Measurements from ENCODE around the gene SPINK5.
"Not testable (repeated sequence)": the region's sequence is repeated elsewhere in the genome, so short reads cannot be mapped to it uniquely, and the experiment has no call there.

Gene SPINK5, protein sequence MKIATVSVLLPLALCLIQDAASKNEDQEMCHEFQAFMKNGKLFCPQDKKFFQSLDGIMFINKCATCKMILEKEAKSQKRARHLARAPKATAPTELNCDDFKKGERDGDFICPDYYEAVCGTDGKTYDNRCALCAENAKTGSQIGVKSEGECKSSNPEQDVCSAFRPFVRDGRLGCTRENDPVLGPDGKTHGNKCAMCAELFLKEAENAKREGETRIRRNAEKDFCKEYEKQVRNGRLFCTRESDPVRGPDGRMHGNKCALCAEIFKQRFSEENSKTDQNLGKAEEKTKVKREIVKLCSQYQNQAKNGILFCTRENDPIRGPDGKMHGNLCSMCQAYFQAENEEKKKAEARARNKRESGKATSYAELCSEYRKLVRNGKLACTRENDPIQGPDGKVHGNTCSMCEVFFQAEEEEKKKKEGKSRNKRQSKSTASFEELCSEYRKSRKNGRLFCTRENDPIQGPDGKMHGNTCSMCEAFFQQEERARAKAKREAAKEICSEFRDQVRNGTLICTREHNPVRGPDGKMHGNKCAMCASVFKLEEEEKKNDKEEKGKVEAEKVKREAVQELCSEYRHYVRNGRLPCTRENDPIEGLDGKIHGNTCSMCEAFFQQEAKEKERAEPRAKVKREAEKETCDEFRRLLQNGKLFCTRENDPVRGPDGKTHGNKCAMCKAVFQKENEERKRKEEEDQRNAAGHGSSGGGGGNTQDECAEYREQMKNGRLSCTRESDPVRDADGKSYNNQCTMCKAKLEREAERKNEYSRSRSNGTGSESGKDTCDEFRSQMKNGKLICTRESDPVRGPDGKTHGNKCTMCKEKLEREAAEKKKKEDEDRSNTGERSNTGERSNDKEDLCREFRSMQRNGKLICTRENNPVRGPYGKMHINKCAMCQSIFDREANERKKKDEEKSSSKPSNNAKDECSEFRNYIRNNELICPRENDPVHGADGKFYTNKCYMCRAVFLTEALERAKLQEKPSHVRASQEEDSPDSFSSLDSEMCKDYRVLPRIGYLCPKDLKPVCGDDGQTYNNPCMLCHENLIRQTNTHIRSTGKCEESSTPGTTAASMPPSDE

GRCh38 chr5:148063861-148064260, at the start of gene SPINK5:
SPINK5 (plus strand) TSS chr5:148063980; CDS start chr5:148064045, 65 bp downstream.
- DNase-seq, result no peak

DNA sequence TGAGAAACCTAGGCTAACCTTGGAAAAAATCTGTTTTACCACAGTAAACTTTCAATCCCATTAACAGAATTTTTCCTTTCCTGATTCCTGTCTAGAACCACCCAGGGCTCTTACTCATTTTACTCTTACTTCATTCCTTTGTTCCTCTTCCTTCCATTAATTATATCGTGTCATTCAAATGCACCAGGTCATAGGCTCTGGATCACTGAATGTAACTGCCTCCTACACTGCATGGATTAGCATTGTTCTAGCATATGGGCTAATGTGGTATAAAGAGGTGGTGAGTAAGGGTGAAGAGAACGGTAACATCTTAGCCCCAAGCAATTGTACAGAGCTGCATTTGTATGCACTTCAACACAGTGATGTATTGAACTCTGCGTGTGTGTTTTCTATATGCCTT, 49.5 kb upstream of the SPINK5 start:
- no peak for DNase-seq

DNA sequence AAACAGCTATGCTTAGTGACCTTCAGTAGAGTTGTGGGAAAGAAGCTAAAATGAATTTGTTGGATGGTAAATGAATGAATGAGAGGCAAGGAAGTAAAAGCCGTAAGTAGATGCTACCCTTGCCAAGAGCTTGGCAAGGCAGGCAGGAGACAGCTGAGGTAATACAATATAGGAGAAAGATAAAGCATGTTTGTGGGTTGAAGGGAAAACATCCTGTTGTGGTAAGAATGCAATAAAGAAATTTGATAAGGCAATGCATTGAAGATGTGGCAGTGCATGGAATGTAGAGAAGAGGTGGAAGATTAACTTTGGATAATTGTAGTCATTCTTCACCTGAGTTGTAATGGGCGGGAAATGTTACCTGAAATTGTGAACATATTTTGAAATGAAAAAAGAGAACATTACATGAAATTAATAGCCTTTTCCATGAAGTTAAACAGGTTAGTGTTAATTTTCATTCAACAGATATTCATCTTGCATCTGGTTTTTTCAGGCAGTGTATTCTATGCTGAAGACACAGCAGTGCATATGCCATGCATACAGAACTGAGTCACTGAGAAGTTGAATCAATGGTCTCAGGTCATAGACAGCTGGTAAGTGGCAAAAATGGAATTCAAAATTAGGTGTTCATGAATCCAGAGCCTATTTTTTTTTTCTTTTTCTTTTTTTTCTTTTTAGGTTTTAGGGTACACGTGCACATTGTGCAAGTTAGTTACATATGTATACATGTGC, 43.4 kb upstream of the SPINK5 start:
- DNase-seq, result no peak

GRCh38 chr5:148027505-148027904, 36.3 kb upstream of the SPINK5 start:
- no peak for DNase-seq

DNA sequence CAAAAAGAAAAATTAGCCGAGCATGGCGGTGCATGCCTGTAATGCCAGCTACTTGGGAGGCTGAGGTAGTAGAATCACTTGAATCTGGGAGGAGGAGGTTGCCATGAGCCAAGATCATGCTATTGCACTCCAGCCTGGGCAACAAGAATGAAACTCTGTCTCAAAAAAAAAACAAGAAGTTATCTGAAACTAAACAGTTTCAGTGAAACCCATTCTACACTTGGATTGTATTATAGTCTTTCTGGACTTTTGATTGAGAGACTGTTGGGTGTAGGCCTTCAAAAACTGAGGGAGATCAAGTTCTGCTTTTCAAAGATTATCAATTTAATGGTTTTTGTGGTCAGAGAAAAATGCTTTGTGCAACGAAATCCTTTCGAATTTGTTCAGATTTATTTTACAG, 34.6 kb upstream of the SPINK5 start:
- no peak for DNase-seq

DNA sequence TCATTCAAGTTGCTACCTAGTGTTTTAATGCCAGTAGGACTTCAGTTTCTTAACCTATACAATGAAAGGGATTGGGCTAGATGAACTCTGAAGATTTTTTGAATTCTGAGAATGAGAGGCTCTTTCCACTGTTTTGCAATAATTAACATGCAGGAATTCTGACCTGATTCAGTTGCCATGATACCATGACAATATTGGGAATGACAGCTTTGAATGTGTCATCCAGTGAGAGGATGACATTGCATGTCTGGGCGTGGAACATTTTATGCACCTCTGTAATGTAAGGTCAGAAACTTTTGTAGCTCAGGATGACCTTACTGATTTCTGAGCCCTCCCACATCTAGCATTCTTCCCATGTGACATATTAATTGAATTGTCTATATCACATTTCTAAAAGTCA, 30.6 kb upstream of the SPINK5 start:
- no peak for DNase-seq

DNA sequence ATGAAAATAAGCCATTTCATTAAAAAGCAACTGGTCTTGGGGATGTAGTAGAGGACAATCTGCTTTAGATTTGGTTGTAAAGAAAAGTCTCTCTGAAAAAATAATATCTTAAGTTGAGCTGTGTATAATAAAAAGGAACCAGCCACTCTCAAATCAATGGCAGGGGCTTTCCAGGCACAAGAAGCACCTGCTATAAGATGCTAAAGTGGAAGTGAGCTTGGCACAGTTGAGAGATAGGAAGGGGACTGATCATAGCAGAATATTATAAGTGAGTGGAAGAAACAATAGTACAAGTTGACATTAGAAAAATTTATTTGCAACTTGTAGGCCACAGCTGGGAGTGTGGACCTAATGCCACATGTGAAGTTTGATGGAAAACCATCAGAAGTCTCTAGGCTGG, 28.1 kb upstream of the SPINK5 start:
- no peak for DNase-seq

DNA sequence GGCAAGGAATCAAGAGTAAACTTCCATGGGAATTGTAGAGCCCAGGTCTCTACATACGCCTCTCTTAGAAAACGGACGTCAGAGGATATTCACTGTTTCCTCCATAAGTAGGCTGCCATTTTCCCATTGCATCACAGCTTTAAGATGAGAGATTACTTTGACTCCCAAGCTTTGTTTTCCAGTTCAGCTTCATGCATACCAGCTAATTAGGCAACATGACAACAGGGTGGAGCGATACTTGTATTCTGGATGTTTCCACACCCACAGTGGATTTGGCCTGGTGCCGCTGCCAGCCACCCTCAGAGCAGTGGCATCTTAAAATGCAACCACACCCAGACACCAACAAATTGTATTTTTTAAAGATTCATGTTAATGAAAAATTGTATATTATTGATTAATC, 20.9 kb upstream of the SPINK5 start:
- DNase-seq, result no peak

- no peak for DNase-seq
Observed at GRCh38 chr5:148043705-148044104, 20.1 kb upstream of the SPINK5 start.

- DNase-seq, result not testable (repeated sequence)
Observed at GRCh38 chr5:148055160-148055559, 8.6 kb upstream of the SPINK5 start.

DNA sequence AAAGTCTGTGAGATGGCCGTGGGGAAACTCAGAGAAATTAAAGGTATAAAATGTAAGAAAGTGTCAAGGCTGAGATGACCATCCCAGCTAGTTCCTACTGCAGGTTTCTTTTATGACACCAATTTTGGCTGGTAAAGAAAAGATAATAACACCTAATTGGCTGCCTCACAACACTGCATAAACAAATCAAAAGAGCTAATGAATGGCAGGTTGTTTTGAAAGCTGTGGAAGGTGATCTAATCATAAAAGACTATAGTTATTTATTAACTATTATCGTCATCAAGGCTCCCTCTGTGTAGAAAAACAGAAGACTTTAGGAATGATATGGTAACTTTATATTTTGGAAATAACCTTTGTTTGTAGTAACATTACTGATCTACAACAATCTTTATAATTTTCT, 3.5 kb upstream of the SPINK5 start:
- DNase-seq, result no peak

DNA sequence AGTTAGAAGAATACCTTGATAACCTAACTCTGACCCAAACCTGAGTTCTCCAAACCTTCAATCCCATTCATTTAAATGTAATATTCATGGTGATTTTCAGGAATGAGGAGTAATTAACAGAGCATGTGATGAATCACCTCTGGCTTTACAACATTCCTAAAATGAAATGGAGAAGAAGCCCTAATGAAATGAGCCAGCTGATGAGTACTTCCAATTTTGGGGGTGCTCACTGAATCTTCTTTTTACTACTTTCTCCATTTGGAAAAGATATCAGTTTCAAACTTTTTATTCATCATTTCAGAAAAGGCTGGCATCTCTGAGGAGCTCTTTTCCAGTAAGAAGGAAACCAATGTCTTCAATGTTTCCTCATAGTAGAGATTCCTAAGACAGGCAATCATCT, 2.9 kb upstream of the SPINK5 start:
- DNase-seq, result no peak

DNA sequence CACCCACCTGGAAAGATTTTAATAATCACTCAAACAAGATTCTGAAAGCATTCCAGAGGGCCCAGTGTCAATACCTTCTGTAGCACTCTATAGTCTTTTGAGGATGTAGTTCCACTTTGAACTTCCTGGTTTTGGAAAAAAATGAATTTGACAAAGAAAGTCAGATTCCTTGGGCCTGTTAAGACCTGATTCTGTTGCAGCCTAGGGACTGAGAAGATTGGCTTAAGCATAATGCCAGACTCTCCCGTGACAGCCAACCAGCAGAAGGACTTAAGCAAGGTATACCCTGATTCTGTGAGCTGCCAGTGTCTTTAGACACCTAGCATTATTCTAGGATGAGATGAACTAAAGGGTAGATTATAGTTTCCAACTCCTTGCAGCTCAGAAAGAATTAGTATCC, 6.8 kb downstream of the SPINK5 start:
- DNase-seq, result no peak

DNA sequence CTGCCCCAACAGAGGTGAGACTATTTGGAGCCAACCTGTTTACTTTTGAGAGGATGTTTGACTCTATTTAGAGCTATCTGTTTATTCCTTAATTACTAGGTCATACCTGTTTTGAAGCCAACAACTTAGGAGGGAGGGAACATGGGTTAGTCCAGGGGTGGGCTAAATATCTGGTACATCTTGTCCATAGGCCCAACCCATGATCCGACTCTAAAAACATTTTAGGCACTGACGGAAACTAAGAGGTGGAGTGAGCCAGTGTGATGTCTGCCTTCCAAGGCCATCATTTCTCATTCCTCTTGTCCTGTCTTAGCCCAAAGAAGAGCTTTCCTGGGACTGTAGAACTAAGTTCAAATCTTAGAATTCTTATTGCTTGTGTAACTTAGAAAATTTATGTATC, 8.4 kb downstream of the SPINK5 start:
- DNase-seq, result no peak

- no peak for DNase-seq
Observed at GRCh38 chr5:148075529-148075928, 11.7 kb downstream of the SPINK5 start.

- DNase-seq, result no peak
Observed at GRCh38 chr5:148083203-148083602, 19.4 kb downstream of the SPINK5 start.

DNA sequence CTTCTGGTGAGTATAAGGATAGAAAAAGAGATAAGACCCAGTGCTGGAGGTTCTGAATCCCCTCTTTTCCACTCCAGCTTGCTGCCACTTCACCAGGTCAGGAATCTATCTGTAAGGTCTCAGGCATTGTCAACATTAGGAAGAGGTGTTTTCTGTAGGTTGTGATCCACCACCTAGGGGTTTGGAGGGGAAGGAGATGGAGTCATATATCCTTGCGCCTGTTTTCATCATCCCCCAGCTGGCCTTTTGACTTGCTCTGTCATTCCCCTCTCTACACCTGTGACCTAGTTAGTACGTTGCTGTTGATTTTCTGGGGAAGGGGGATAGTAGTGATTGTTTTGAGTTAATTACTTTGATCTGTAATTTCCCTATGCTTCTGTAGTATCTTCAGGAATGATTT, 20.5 kb downstream of the SPINK5 start:
- no peak for DNase-seq

DNA sequence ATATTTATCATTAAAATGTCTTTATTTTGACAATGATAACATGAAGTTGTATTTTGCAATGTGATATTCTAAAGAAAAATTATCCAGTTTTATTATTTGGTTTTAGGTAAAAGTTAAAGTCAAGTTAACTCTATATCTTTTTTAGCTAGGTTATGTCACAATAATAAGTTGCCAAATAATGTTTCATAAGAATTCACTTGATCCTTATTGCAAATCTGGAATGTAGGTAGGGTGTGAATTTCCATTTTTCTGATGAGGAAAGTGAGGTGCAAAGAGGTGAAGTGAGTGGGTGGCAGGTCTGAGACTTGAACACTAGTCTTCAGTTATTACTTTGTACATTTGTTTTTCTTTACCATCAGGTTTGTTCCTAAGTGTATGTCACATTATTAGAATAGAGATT, 21.5 kb downstream of the SPINK5 start:
- DNase-seq, result no peak

DNA sequence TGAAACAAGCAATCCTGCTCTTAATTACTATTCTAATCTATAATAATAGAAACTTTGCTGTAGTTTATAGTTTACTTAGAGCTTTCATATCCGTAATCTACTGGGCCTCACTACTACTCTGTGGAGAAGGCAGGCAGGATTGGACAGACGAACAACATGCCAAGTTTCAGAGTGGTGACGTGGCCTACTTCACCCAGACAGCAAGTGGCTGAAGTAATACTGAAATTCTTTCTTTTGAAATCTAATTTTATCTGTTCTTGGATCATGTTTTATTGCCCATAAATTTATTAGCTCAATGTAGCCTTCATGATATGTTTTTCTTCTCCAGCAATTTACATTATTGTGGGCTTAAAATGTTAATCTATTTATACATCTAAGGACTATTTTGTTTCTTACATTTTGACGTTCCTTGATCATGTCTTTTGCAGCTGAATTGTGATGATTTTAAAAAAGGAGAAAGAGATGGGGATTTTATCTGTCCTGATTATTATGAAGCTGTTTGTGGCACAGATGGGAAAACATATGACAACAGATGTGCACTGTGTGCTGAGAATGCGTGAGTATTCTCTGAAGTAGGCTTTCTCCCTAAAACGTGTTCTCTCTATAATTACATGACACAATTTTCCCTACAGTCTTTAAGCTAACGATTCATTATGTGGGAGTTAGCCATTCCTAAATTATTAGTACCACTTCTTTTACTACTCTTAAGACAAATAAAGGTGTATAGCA, 22.4 kb downstream of the SPINK5 start:
- DNase-seq, result no peak

DNA sequence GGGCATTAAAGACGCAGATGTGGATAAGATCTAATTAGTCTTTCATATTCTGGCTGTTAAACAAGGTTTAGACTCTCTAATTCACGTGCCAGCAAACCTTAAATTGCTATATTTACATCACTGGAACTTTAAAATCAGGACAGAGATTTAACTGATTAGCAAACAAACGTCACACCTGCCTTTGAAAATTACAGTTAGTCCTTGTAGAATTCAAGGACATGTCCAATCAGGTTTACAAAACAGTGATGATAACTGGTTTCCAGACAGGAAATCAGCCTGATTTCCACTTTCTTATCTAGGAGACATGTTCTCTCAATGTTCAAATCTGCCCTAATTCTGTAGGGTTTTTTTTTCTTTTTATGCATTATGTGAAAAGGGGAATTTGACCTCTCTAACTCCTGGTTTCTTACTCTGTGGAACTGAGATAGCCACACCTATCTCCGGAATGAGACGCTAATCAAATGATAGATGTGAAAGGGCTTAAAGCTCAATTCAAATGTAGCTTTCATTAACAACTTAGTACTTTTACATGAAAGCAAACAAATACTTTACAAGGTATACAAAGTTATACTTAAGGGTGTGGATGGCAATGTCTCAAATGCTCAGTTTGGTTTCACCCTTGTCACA, 26.5 kb downstream of the SPINK5 start:
- no peak for DNase-seq

- no peak for DNase-seq
Observed at GRCh38 chr5:148090773-148091250, 27.0 kb downstream of the SPINK5 start.

Measured in NCI-H1417 treated with DMSO at 0.1 percent for 48 hours (cell line).